ENCODE results near the gene PBLD. TPM values are rescaled to one million over a fixed set of nuclear protein-coding genes. Genes with fewer than 3 reads are reported as not detected.

Gene PBLD
- total and polyA plus RNA-seq, 9 of the 15 experiments (the other 6 are each of a cell fraction or from before 2014, with no cell fraction given): 1.2 to 4.3 (median 2.5) TPM

GRCh38 chr10:68332259-68333057 lies at the start of gene PBLD (continued):
- TF ChIP-seq ZNF639 (CRISPR knock-in tag; conservative IDR thresholded peaks at IDR 0.05 in 1 of 2, IDR thresholded peaks at IDR 0.05 in 1 of 2) (no peak), ATF3 (IDR thresholded peaks at IDR 0.05) (no peak), ATF3 (CRISPR knock-in tag; conservative IDR thresholded peaks at IDR 0.05) (no peak; the same call in 1 of the 2 replicates), XRCC3 (IDR thresholded peaks at IDR 0.05) (no peak), BRD4 (IDR thresholded peaks at IDR 0.05) (no peak; the same call in 1 of the 2 replicates), ZNF184 (CRISPR knock-in tag; IDR thresholded peaks at IDR 0.05) (no peak), SMAD2 (IDR thresholded peaks at IDR 0.05; ENCODE audit: low read depth, low read length) (no peak), ZFX (CRISPR knock-in tag; IDR thresholded peaks at IDR 0.05) (peak; percentile 92), NFATC3 (IDR thresholded peaks at IDR 0.05) (no peak), ZBTB40 (IDR thresholded peaks at IDR 0.05) (no peak), ZBTB40 (CRISPR knock-in tag; IDR thresholded peaks at IDR 0.05) (0 out of 2 replicates have a peak, but pooled peaks have one; percentile 47), PRMT5 (CRISPR knock-in tag; IDR thresholded peaks at IDR 0.05) (no peak), STAT5B (CRISPR knock-in tag; IDR thresholded peaks at IDR 0.05) (no peak), ZKSCAN8 (CRISPR knock-in tag; IDR thresholded peaks at IDR 0.05) (peak; percentile 74; the same call in 1 of the 2 replicates), SMARCA5 (IDR thresholded peaks at IDR 0.05) (peak; percentile 80), ETV5 (CRISPR knock-in tag; IDR thresholded peaks at IDR 0.05; ENCODE audit: low read depth) (peak; percentile 2; the same call in 1 of the 2 replicates)
